K562 (cell line): ENCODE data around the gene PREB. TPM values are rescaled to one million over a fixed set of nuclear protein-coding genes. Genes with fewer than 3 reads are reported as not detected.

Experiments used
- CCNT2 ChIP-seq: IDR thresholded peaks from 2 replicates; pipeline ENCODE4 v1.6.1; 2011; ENCODE audit warnings: borderline replicate concordance, low read depth, mild to moderate bottlenecking, moderate library complexity, mixed read lengths, low read length; ENCODE audit not compliant: insufficient read length; ENCODE audit errors: extremely low read depth
- ETS1 ChIP-seq: conservative IDR thresholded peaks from 2 replicates; pipeline ENCODE4 v1.6.1; 2011; ENCODE audit warnings: low read depth, mild to moderate bottlenecking, low read length; ENCODE audit not compliant: control insufficient read depth
- FUS ChIP-seq: fragments of 200-400 bp; formaldehyde crosslinking; optimal IDR thresholded peaks from 2 replicates; pipeline ENCODE3; 2017; ENCODE audit warnings: low read depth, low read length
- GABPB1 ChIP-seq: sonication (generic); formaldehyde crosslinking; IDR thresholded peaks from 2 replicates; pipeline ENCODE4 v1.8.0; 2022; ENCODE audit warnings: mild to moderate bottlenecking, missing genetic modification reagents
- MBD2 ChIP-seq: sonication (generic); IDR thresholded peaks from 2 replicates; pipeline ENCODE4 v1.6.1; 2016; ENCODE audit warnings: low read depth, borderline replicate concordance
- MCM5 ChIP-seq: fragments of 450-650 bp; IDR thresholded peaks from 2 replicates; pipeline ENCODE4 v1.6.1; 2016; ENCODE audit warnings: low read depth
- MEIS2 ChIP-seq: fragments of 450-650 bp; IDR thresholded peaks from 2 replicates; pipeline ENCODE4 v1.6.1; 2014; ENCODE audit warnings: mild to moderate bottlenecking; ENCODE audit not compliant: partially characterized antibody
- POU5F1 ChIP-seq: fragments of 150-350 bp; IDR thresholded peaks from 2 replicates; pipeline ENCODE4 v1.6.1; 2014; ENCODE audit warnings: borderline replicate concordance, low read length, low read depth, mild to moderate bottlenecking; ENCODE audit not compliant: partially characterized antibody
- RERE ChIP-seq: sonication (generic); formaldehyde crosslinking; IDR thresholded peaks from 2 replicates; pipeline ENCODE4 v1.8.0; 2023; ENCODE audit warnings: missing genetic modification reagents, mild to moderate bottlenecking, borderline replicate concordance
- SIN3A ChIP-seq, 2 experiments: fragments of 150-350 bp in 1 of 2; IDR thresholded peaks; 2 replicates each; pipeline ENCODE4 v1.6.1; 2011 to 2016; ENCODE audit warnings: borderline replicate concordance in 2 of 2, low read depth in 2 of 2, low read length in 2 of 2, mild to moderate bottlenecking in 2 of 2, moderate library complexity in 2 of 2; ENCODE audit not compliant: control insufficient read depth in 1 of 2
- USF1 ChIP-seq: sonication (generic); formaldehyde crosslinking; IDR thresholded peaks from 2 replicates; pipeline ENCODE4 v1.9.0; 2022; ENCODE audit warnings: mild to moderate bottlenecking, missing genetic modification reagents
- ZBTB12 ChIP-seq: fragments of 250-450 bp; sonication (Bioruptor Pico); IDR thresholded peaks from 2 replicates; pipeline ENCODE4 v1.4.0; 2020
- ZBTB17 ChIP-seq: fragments of 450-650 bp; formaldehyde crosslinking; IDR thresholded peaks from 2 replicates; pipeline ENCODE4 v1.4.0; 2020; ENCODE audit warnings: mild to moderate bottlenecking
- ZFX ChIP-seq: sonication (generic); formaldehyde crosslinking; IDR thresholded peaks from 2 replicates; pipeline ENCODE4 v1.8.0; 2022; ENCODE audit warnings: mild to moderate bottlenecking, missing genetic modification reagents, moderate library complexity
- polyA plus RNA-seq, 8 experiments: library from polyadenylated mRNA; depleted of rRNA in 4 of 8; stranded (reverse) in 5 of 8; unstranded in 3 of 8; fragments of >200 nt; fragmentation: Nextera tagmentation in 2 of 8; fragmentation: Illumina TruSeq in 1 of 8; extraction: Ambion mirVana in 2 of 8; extraction: Trizol in 1 of 8; gene quantifications; 2 replicates each; pipeline versions ENCODE4 v1.2.1 to v1.2.3, GENCODE V29; 2011 to 2014; ENCODE audit warnings: inconsistent platforms in 1 of 8, missing spikeins in 1 of 8
- total RNA-seq, 7 experiments: library from RNA; depleted of rRNA in 6 of 7; stranded (reverse); fragments of >200 nt in 6 of 7; fragmentation: Illumina TruSeq in 2 of 7; extraction: Trizol in 2 of 7; gene quantifications; 2 replicates each; pipeline versions ENCODE4 v1.2.1 to v1.2.3, GENCODE V29; 2011 to 2021; ENCODE audit warnings: low replicate concordance in 1 of 7

The PREB gene
- total and polyA plus RNA-seq, 9 of the 15 experiments (the other 6 are each of a cell fraction or from before 2014, with no cell fraction given) = 35.1 to 84.2 (median 67.2) TPM

- TF ChIP-seq ETS1 (peak; percentile 44; the same call in 1 of the 2 replicates), CCNT2 (peak; percentile 52), MCM5 (no peak), SIN3A (IDR thresholded peaks at IDR 0.05; ENCODE audit: borderline replicate concordance in 2 of 2, control insufficient read depth in 1 of 2, low read depth in 2 of 2, low read length in 2 of 2) (peak; percentile 39 to 61; a peak in 2 of 4 replicates), MEIS2 (peak; percentile 100), ZFX (peak; percentile 70), FUS (peak; percentile 54), USF1 (CRISPR knock-in tag) (0 out of 2 replicates have a peak, but pooled peaks have one; percentile 21), POU5F1 (peak; percentile 93), RERE (CRISPR knock-in tag) (0 out of 2 replicates have a peak, but pooled peaks have one; percentile 86), MBD2 (peak; percentile 87; the same call in 1 of the 2 replicates), ZBTB17 (CRISPR knock-in tag) (no peak), GABPB1 (CRISPR knock-in tag) (0 out of 2 replicates have a peak, but pooled peaks have one; percentile 22), ZBTB12 (CRISPR knock-in tag) (0 out of 2 replicates have a peak, but pooled peaks have one; percentile 27)
Measured at GRCh38 chr2:27133905-27134780, at the start of gene PREB (continued).
